Fibroblast of lung (primary cell): Measurements from ENCODE around the gene TGM2. TPM values are rescaled to one million over a fixed set of nuclear protein-coding genes. Genes with fewer than 3 reads are reported as not detected.

ENCODE experiments used
- DNase-seq, 2 donors: peaks; one replicate each; pipeline versions ENCODE4 v3.0.0 to v3.0.0-alpha.2; 2010; ENCODE audit warnings: low read depth in 2 of 2
- H2AFZ ChIP-seq: 2 replicates; pipeline ENCODE4 v1.5.1; 2012; ENCODE audit warnings: low read length, control low read depth, inconsistent platforms
- H3K27ac ChIP-seq: 2 replicates; pipeline ENCODE4 v1.5.1; 2011; ENCODE audit warnings: low read length, control low read depth; ENCODE audit not compliant: insufficient read depth
- H3K27me3 ChIP-seq: 2 replicates; pipeline ENCODE4 v1.5.1; 2011; ENCODE audit warnings: mild to moderate bottlenecking, low read length; ENCODE audit not compliant: control insufficient read depth, insufficient read depth
- H3K36me3 ChIP-seq: 2 replicates; pipeline ENCODE4 v1.5.1; 2011; ENCODE audit warnings: low read length; ENCODE audit not compliant: control insufficient read depth, insufficient read depth
- H3K4me1 ChIP-seq: 2 replicates; pipeline ENCODE4 v1.5.1; 2011; ENCODE audit warnings: low read length; ENCODE audit not compliant: control insufficient read depth, insufficient read depth; ENCODE audit errors: extremely low read depth
- H3K4me2 ChIP-seq: 2 replicates; pipeline ENCODE4 v1.5.1; 2011; ENCODE audit warnings: low read length, control low read depth; ENCODE audit not compliant: insufficient read depth; ENCODE audit errors: extremely low read depth
- H3K4me3 ChIP-seq, 4 experiments: fragments of 200-600 bp in 1 of 4; sonication (generic) in 1 of 4; replicated peaks in 1 of 4; 2 replicates each; pipeline ENCODE4 v1.5.1; 2011 to 2016; ENCODE audit warnings: low read length in 4 of 4, low read depth in 3 of 4, mild to moderate bottlenecking in 3 of 4, control low read depth in 2 of 4, inconsistent platforms in 1 of 4, mixed read lengths in 1 of 4; ENCODE audit not compliant: insufficient read depth in 1 of 4; ENCODE audit errors: control extremely low read depth in 1 of 4
- H3K79me2 ChIP-seq: 2 replicates; pipeline ENCODE4 v1.5.1; 2012; ENCODE audit warnings: mild to moderate bottlenecking, low read length, inconsistent platforms; ENCODE audit not compliant: control insufficient read depth, insufficient read depth
- H3K9ac ChIP-seq: 2 replicates; pipeline ENCODE4 v1.5.1; 2011; ENCODE audit warnings: mild to moderate bottlenecking, low read length, control low read depth; ENCODE audit not compliant: insufficient read depth
- H3K9me3 ChIP-seq: 2 replicates; pipeline ENCODE4 v1.5.1; 2012; ENCODE audit warnings: low read depth, low read length; ENCODE audit not compliant: control insufficient read depth, insufficient read depth
- H4K20me1 ChIP-seq: 2 replicates; pipeline ENCODE4 v1.5.1; 2011; ENCODE audit warnings: low read length; ENCODE audit not compliant: control insufficient read depth, insufficient read depth; ENCODE audit errors: extremely low read depth
- CTCF ChIP-seq, 2 donors: IDR thresholded peaks in 1 of 2; conservative IDR thresholded peaks in 1 of 2; 1 replicate in 1 of 2; 2 replicates in 1 of 2; pipeline ENCODE4 v1.5.1; 2011 to 2012; ENCODE audit warnings: low read length in 2 of 2, control low read depth in 1 of 2, inconsistent platforms in 1 of 2, low read depth in 1 of 2, mild to moderate bottlenecking in 1 of 2
- EZH2 ChIP-seq: IDR thresholded peaks from 2 replicates; pipeline ENCODE4 v1.5.1; 2012; ENCODE audit warnings: low read length, control low read depth, mild to moderate bottlenecking; ENCODE audit errors: missing control alignments
- polyA plus RNA-seq, 2 donors: library from polyadenylated mRNA; depleted of rRNA in 1 of 2; stranded (reverse) in 1 of 2; unstranded in 1 of 2; fragments of >200 nt; gene quantifications; 2 replicates each; pipeline ENCODE4 v1.2.1, GENCODE V29; 2011 to 2012; ENCODE audit warnings: missing spikeins in 1 of 2
- total RNA-seq: library from RNA; depleted of rRNA; stranded (reverse); fragments of >200 nt; gene quantifications from 2 replicates; pipeline ENCODE4 v1.2.1, GENCODE V29; 2014

Gene TGM2
- total and polyA plus RNA-seq, 2 donors (not counting 1 experiment from before 2014, with no cell fraction given): 103 to 238 TPM

- Histone ChIP-seq H3K4me1 (peaks cover 23% of the 10 kb centered on the region), H3K79me2 (no peaks in the 10 kb centered on the region), H3K27me3 (no peaks in the 10 kb centered on the region), H3K9me3 (no peaks in the 10 kb centered on the region), H3K4me2 (no peak overlapping the region), H3K27ac (no peak overlapping the region), H3K9ac (no peak overlapping the region), H3K4me3 (no peak overlapping the region), H2AFZ (no peak overlapping the region), H4K20me1 (no peaks in the 10 kb centered on the region), H3K36me3 (peaks cover 4% of the 10 kb centered on the region)
- no peak for DNase-seq
- TF ChIP-seq EZH2 (no peak), CTCF (conservative IDR thresholded peaks at IDR 0.05 in 1 of 2, IDR thresholded peaks at IDR 0.05 in 1 of 2; ENCODE audit: low read depth in 1 of 2, low read length in 2 of 2) (no peak)
These were observed 37.0 kb downstream of the TGM2 start for GRCh38 chr20:38127920-38128528.

- peak; percentile 78 to 92 for DNase-seq
- no peak for TF ChIP-seq CTCF (conservative IDR thresholded peaks at IDR 0.05 in 1 of 2, IDR thresholded peaks at IDR 0.05 in 1 of 2; ENCODE audit: low read depth in 1 of 2, low read length in 2 of 2)
- Histone ChIP-seq H3K9me3 (no peaks in the 10 kb centered on the region), H3K79me2 (no peaks in the 10 kb centered on the region), H3K4me1 (peaks cover 25% of the 10 kb centered on the region), H3K27ac (peak overlapping the region; percentile 66), H3K36me3 (peaks cover 1% of the 10 kb centered on the region), H3K4me2 (peak overlapping the region; percentile 7), H3K27me3 (no peaks in the 10 kb centered on the region), H3K4me3 (no peak overlapping the region), H2AFZ (no peak overlapping the region), H4K20me1 (no peaks in the 10 kb centered on the region), H3K9ac (peak overlapping the region; percentile 14)
These were observed 38.0 kb downstream of the TGM2 start for GRCh38 chr20:38126932-38127621.

- Histone ChIP-seq H3K9me3 (no peaks in the 10 kb centered on the region), H3K27me3 (no peaks in the 10 kb centered on the region), H3K4me1 (peaks cover 27% of the 10 kb centered on the region), H3K27ac (peak overlapping the region; percentile 66), H3K79me2 (no peaks in the 10 kb centered on the region), H3K36me3 (peaks cover 1% of the 10 kb centered on the region), H2AFZ (no peak overlapping the region), H4K20me1 (no peaks in the 10 kb centered on the region), H3K9ac (no peak overlapping the region), H3K4me2 (peak overlapping the region; percentile 7), H3K4me3 (no peak overlapping the region)
- DNase-seq: peak in 1 of 2 donors; percentile 32
- no peak for TF ChIP-seq CTCF (conservative IDR thresholded peaks at IDR 0.05 in 1 of 2, IDR thresholded peaks at IDR 0.05 in 1 of 2; ENCODE audit: low read depth in 1 of 2, low read length in 2 of 2)
- no peak for TF ChIP-seq EZH2
These were observed 38.7 kb downstream of the TGM2 start for GRCh38 chr20:38126146-38126921.
